ENCODE measurements around the gene SOCS3.

- TF ChIP-seq CTCF (IDR thresholded peaks at IDR 0.05), result no peak
- no peak for TF ChIP-seq POLR2AphosphoS5 (IDR thresholded peaks at IDR 0.05; ENCODE audit: low read depth, low read length)
- TF ChIP-seq SIN3A (IDR thresholded peaks at IDR 0.05; ENCODE audit: borderline replicate concordance, insufficient read depth, low read depth, low read length), result no peak
- no peak for TF ChIP-seq TCF7L2 (IDR thresholded peaks at IDR 0.05; ENCODE audit: low read depth, low read length)
Observed at GRCh38 chr17:78317794-78318400, 42.0 kb downstream of the SOCS3 start.
